Spleen (tissue), 11 donors: ENCODE results near the gene OR10G4. TPM values are rescaled to one million over a fixed set of nuclear protein-coding genes. Genes with fewer than 3 reads are reported as not detected.

Experiments used
- DNase-seq: peaks from one replicate; pipeline ENCODE4 v3.0.0-alpha.2; 2020
- H3K27ac ChIP-seq, 8 donors: fragments of 200-600 bp; sonication (generic) in 7 of 8; 1 replicate in 4 of 8; 2 replicates in 4 of 8; pipeline versions ENCODE4 v1.5.0 to v1.8.0; 2016 to 2021; ENCODE audit warnings: inconsistent platforms in 4 of 8, mild to moderate bottlenecking in 4 of 8, moderate library complexity in 1 of 8
- H3K27me3 ChIP-seq, 7 donors: fragments of 200-600 bp; sonication (generic) in 6 of 7; replicated peaks in 1 of 7; 1 replicate in 4 of 7; 2 replicates in 3 of 7; pipeline versions ENCODE4 v1.5.0 to v1.8.0; 2016 to 2021; ENCODE audit warnings: inconsistent platforms in 3 of 7, mild to moderate bottlenecking in 1 of 7
- H3K36me3 ChIP-seq, 6 donors: fragments of 200-600 bp; sonication (generic) in 5 of 6; 1 replicate in 4 of 6; 2 replicates in 2 of 6; pipeline versions ENCODE4 v1.5.0 to v1.8.0; 2016 to 2021; ENCODE audit warnings: inconsistent platforms in 2 of 6
- H3K4me1 ChIP-seq, 6 donors: fragments of 200-600 bp; sonication (generic) in 5 of 6; 1 replicate in 3 of 6; 2 replicates in 3 of 6; pipeline versions ENCODE4 v1.5.0 to v1.8.0; 2016 to 2021; ENCODE audit warnings: inconsistent platforms in 3 of 6
- H3K4me3 ChIP-seq, 8 donors: fragments of 200-600 bp; sonication (generic) in 7 of 8; 1 replicate in 4 of 8; 2 replicates in 4 of 8; pipeline versions ENCODE4 v1.5.0 to v1.8.0; 2016 to 2021; ENCODE audit warnings: inconsistent platforms in 4 of 8, mild to moderate bottlenecking in 4 of 8, moderate library complexity in 2 of 8
- H3K9me3 ChIP-seq, 8 donors: fragments of 200-600 bp; sonication (generic) in 7 of 8; 1 replicate in 4 of 8; 2 replicates in 4 of 8; pipeline versions ENCODE4 v1.5.0 to v1.8.0; 2016 to 2021; ENCODE audit warnings: inconsistent platforms in 4 of 8
- POLR2A ChIP-seq, 3 donors: fragments of 450-650 bp; IDR thresholded peaks; one replicate each; pipeline ENCODE4 v1.5.1; 2017; ENCODE audit warnings: antibody characterized with exemption in 3 of 3, mild to moderate bottlenecking in 1 of 3
- POLR2AphosphoS5 ChIP-seq, 3 donors: sonication (generic); formaldehyde crosslinking; IDR thresholded peaks; one replicate each; pipeline ENCODE4 v1.5.1; 2017; ENCODE audit warnings: antibody characterized with exemption in 3 of 3
- WGBS, 5 donors: extraction: QIAGEN DNeasy Blood & Tissue Kit in 3 of 5; methylation state at CpG; one replicate each; pipeline versions ENCODE4 v1.1.5 to v1.1.7; 2013 to 2018; 5-methylcytosine and 5-hydroxymethylcytosine counted together
- intact Hi-C: fragments of 100-400 bp; cut with DNase I; formaldehyde crosslinking; loops from one replicate; pipeline ENCODE4 v1.15.0; 2023; ENCODE audit warnings: low total_unique reads
- polyA plus RNA-seq, 3 donors: library from polyadenylated mRNA; stranded (reverse); fragments of 200-250 nt; gene quantifications; one replicate each; pipeline ENCODE4 v1.2.1, GENCODE V29; 2013
- total RNA-seq, 7 donors: library from RNA; depleted of rRNA in 3 of 7; stranded (reverse); fragments of >200 nt in 3 of 7; fragmentation: NEBNext Ultra II Directional in 4 of 7; extraction: Animal tissue kit (Norgen Biotek cat#: 25700) in 4 of 7; gene quantifications; one replicate each; pipeline versions ENCODE4 v1.1.0 to v1.2.1, GENCODE V29; 2016 to 2021
- TF ChIP-seq, protein P1 (sequence below), 11 experiments: fragments of 200-600 bp in 7 of 11; fragments of 450-650 bp in 4 of 11; sonication (generic) in 4 of 11; IDR thresholded peaks in 8 of 11; conservative IDR thresholded peaks in 3 of 11; 1 replicate in 7 of 11; 2 replicates in 4 of 11; pipeline versions ENCODE4 v1.4.0 to v1.8.0; 2016 to 2021; ENCODE audit warnings: antibody characterized with exemption in 11 of 11, inconsistent platforms in 4 of 11, mild to moderate bottlenecking in 1 of 11
- donor health status: healthy with polysubstance abuse.
- donor health status: DM: no; HTN: no; CAD: no; lungs with moderate emphysema.
- donor health status: DM: no; HTN: no; CAD: no.
- donor health status: Bipolar disorder and iron deficiency.
- donor health status: healthy.
- donor health status: DM: no; HTN: no; CAD: no.
- donor health status: DM: yes; HTN: yes; CAD: no.

The OR10G4 gene
- total and polyA plus RNA-seq, 10 donors = not detected

DNA sequence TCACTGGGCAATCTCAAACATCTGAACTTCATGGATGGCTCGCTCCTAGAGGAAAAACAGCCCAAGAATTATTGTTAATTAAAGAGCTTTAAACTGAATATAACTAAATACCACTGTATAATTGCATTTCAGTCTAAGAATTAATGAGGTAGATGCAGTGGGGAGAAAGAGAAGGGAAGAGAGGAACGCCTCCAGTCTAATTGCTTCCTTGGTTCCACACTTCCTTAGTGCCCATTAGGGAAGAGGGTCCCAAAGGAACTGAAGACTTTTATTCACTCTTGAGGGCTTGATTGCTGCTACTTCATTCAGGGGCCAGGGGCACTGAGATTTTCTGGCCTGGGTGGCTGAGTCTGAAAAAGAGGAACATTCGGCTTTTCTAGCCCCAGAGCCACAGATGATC is 40.2 kb downstream of the OR10G4 start:
- Histone ChIP-seq H3K27me3 (no peaks in the 10 kb centered on the region), H3K4me1 (no peaks in the 10 kb centered on the region), H3K27ac (no peak overlapping the region), H3K9me3 (no peaks in the 10 kb centered on the region), H3K4me3 (no peak overlapping the region), H3K36me3 (no peaks in the 10 kb centered on the region)
- TF ChIP-seq, protein P1, sequence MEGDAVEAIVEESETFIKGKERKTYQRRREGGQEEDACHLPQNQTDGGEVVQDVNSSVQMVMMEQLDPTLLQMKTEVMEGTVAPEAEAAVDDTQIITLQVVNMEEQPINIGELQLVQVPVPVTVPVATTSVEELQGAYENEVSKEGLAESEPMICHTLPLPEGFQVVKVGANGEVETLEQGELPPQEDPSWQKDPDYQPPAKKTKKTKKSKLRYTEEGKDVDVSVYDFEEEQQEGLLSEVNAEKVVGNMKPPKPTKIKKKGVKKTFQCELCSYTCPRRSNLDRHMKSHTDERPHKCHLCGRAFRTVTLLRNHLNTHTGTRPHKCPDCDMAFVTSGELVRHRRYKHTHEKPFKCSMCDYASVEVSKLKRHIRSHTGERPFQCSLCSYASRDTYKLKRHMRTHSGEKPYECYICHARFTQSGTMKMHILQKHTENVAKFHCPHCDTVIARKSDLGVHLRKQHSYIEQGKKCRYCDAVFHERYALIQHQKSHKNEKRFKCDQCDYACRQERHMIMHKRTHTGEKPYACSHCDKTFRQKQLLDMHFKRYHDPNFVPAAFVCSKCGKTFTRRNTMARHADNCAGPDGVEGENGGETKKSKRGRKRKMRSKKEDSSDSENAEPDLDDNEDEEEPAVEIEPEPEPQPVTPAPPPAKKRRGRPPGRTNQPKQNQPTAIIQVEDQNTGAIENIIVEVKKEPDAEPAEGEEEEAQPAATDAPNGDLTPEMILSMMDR (IDR thresholded peaks at IDR 0.05 in 8 of 11, conservative IDR thresholded peaks at IDR 0.05 in 3 of 11) = no peak
- no peak for TF ChIP-seq POLR2A (IDR thresholded peaks at IDR 0.05)
- TF ChIP-seq POLR2AphosphoS5 (IDR thresholded peaks at IDR 0.05) = no peak
- intact Hi-C loops = no loop called here
- 70 to 94% (median 84%) methylated on average over 3 of the region's 3 CpGs for WGBS, 5 donors
- no peak for DNase-seq

Other genes with a start within 250 kb of the OR10G4 start
- not detected for gene OR6M1, start 206.6 kb upstream of the OR10G4 start, total RNA-seq
- not detected for gene OR6M1, start 206.6 kb upstream of the OR10G4 start, polyA plus RNA-seq
- not detected for gene TMEM225, start 127.3 kb upstream of the OR10G4 start, total RNA-seq
- gene TMEM225, start 127.3 kb upstream of the OR10G4 start, polyA plus RNA-seq = not detected
- not detected for gene OR8D4, start 110.8 kb upstream of the OR10G4 start, total RNA-seq
- not detected for gene OR8D4, start 110.8 kb upstream of the OR10G4 start, polyA plus RNA-seq
- gene OR4D5, start 73.4 kb upstream of the OR10G4 start, total RNA-seq = not detected
- gene OR4D5, start 73.4 kb upstream of the OR10G4 start, polyA plus RNA-seq = not detected
- gene OR6T1, start 69.2 kb upstream of the OR10G4 start, total RNA-seq = not detected
- not detected for gene OR6T1, start 69.2 kb upstream of the OR10G4 start, polyA plus RNA-seq
- gene OR10S1, start 35.2 kb upstream of the OR10G4 start, total RNA-seq = not detected
- not detected for gene OR10S1, start 35.2 kb upstream of the OR10G4 start, polyA plus RNA-seq
- not detected for gene OR10G6, start 17.8 kb upstream of the OR10G4 start, total RNA-seq
- gene OR10G6, start 17.8 kb upstream of the OR10G4 start, polyA plus RNA-seq = not detected
- not detected for gene OR10G9, start 10.0 kb downstream of the OR10G4 start, total RNA-seq
- gene OR10G9, start 10.0 kb downstream of the OR10G4 start, polyA plus RNA-seq = not detected
- not detected for gene OR10G8, start 13.8 kb downstream of the OR10G4 start, total RNA-seq
- gene OR10G8, start 13.8 kb downstream of the OR10G4 start, polyA plus RNA-seq = not detected
- gene OR10G7, start 28.3 kb downstream of the OR10G4 start, total RNA-seq = not detected
- not detected for gene OR10G7, start 28.3 kb downstream of the OR10G4 start, polyA plus RNA-seq
- gene VWA5A, start 102.5 kb downstream of the OR10G4 start, total RNA-seq = 10 to 100 TPM; 11.4 to 15.4 (median 11.8) TPM
- 1 to 10 TPM; 6.7 to 8.2 (median 6.7) TPM for gene VWA5A, start 102.5 kb downstream of the OR10G4 start, polyA plus RNA-seq
- not detected for gene OR10D3, start 170.3 kb downstream of the OR10G4 start, total RNA-seq
- not detected for gene OR10D3, start 170.3 kb downstream of the OR10G4 start, polyA plus RNA-seq
- gene OR8G1, start 228.1 kb downstream of the OR10G4 start, total RNA-seq = not detected
- gene OR8G1, start 228.1 kb downstream of the OR10G4 start, polyA plus RNA-seq = not detected
- not detected for gene OR8G5, start 243.4 kb downstream of the OR10G4 start, total RNA-seq
- not detected for gene OR8G5, start 243.4 kb downstream of the OR10G4 start, polyA plus RNA-seq